ENCODE measurements around the gene GAB2. TPM values are rescaled to one million over a fixed set of nuclear protein-coding genes. Genes with fewer than 3 reads are reported as not detected.

Gene GAB2
- total RNA-seq, 1 experiment from 2014 or later: 3.3 TPM

DNA sequence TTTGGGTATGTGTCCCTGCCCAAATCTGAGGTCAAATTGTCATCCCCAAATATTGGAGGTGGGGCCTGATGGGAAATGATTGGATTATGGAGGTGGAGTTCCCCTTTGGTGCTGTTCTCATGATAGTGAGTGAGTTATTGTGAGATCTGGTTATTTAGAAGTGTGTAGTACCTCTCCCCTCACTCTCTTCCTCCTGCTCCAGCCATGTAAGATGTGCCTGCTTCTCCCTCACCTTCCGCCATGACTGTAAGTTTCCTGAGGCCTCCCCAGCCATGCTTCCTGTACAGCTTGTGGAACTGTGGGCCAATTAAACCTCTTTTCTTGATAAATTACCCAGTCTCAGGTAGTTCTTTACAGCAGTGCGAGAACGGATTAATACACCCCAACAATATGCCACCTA is 9.0 kb downstream of the GAB2 start:
- Histone ChIP-seq H3K4me2 (ENCODE audit: insufficient read depth, insufficient read length, low read length) (no peak overlapping the region), H3K27ac (ENCODE audit: insufficient read length, low read depth, low read length) (no peak overlapping the region), H3K27me3 (ENCODE audit: insufficient read depth, low read length) (no peaks in the 10 kb centered on the region), H2BK15ac (ENCODE audit: low read depth, low read length) (no peak overlapping the region), H3K56ac (ENCODE audit: insufficient read length, low read depth, low read length) (no peak overlapping the region), H3K14ac (ENCODE audit: insufficient read depth, low read length) (no peak overlapping the region), H3T11ph (ENCODE audit: low read length) (no peak overlapping the region), H3K9me3 (ENCODE audit: control insufficient read depth, low read depth, low read length) (no peaks in the 10 kb centered on the region), H3K79me1 (ENCODE audit: insufficient read depth, low read depth, low read length, poor library complexity, severe bottlenecking) (no peaks in the 10 kb centered on the region), H2BK5ac (ENCODE audit: insufficient read length, low read length) (no peak overlapping the region), H3K23me2 (ENCODE audit: insufficient read length, low read depth, low read length, poor library complexity, severe bottlenecking) (no peaks in the 10 kb centered on the region), H3K23ac (ENCODE audit: insufficient read length, low read depth, low read length) (no peak overlapping the region), H4K91ac (ENCODE audit: insufficient read length, low read depth, low read length) (no peak overlapping the region), H4K8ac (replicated peaks; ENCODE audit: insufficient read length, low read depth, low read length) (no peak overlapping the region), H2BK12ac (ENCODE audit: insufficient read length, low read depth, low read length) (no peak overlapping the region), H2BK120ac (ENCODE audit: low read depth, low read length, poor library complexity, severe bottlenecking) (no peak overlapping the region), H2AK5ac (ENCODE audit: insufficient read length, low read length) (no peak overlapping the region), H2BK20ac (ENCODE audit: low read depth, low read length, poor library complexity, severe bottlenecking) (no peak overlapping the region), H4K20me1 (ENCODE audit: control insufficient read depth, insufficient read depth, insufficient read length) (no peaks in the 10 kb centered on the region), H4K5ac (ENCODE audit: insufficient read length, low read depth, low read length) (no peak overlapping the region), H3K4me1 (ENCODE audit: insufficient read depth, low read length) (no peaks in the 10 kb centered on the region), H3K9ac (ENCODE audit: extremely low read depth, insufficient read length, low read length) (no peak overlapping the region), H2AFZ (ENCODE audit: low read length) (no peak overlapping the region), H3K18ac (ENCODE audit: insufficient read length, low read depth, low read length) (no peak overlapping the region), H3K4ac (ENCODE audit: low read depth, low read length) (no peak overlapping the region), H3K79me2 (ENCODE audit: insufficient read depth, low read length) (no peaks in the 10 kb centered on the region)
- no peak overlapping the region for H3K4me3 Mint-ChIP-seq
- WGBS (ENCODE audit: extremely low coverage, insufficient read length, low lambda C conversion rate): no CpG with 5 or more reads among the region's 3 CpGs
- TF ChIP-seq, protein P1, sequence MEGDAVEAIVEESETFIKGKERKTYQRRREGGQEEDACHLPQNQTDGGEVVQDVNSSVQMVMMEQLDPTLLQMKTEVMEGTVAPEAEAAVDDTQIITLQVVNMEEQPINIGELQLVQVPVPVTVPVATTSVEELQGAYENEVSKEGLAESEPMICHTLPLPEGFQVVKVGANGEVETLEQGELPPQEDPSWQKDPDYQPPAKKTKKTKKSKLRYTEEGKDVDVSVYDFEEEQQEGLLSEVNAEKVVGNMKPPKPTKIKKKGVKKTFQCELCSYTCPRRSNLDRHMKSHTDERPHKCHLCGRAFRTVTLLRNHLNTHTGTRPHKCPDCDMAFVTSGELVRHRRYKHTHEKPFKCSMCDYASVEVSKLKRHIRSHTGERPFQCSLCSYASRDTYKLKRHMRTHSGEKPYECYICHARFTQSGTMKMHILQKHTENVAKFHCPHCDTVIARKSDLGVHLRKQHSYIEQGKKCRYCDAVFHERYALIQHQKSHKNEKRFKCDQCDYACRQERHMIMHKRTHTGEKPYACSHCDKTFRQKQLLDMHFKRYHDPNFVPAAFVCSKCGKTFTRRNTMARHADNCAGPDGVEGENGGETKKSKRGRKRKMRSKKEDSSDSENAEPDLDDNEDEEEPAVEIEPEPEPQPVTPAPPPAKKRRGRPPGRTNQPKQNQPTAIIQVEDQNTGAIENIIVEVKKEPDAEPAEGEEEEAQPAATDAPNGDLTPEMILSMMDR (conservative IDR thresholded peaks at IDR 0.05): no peak
- peaks cover 5 to 6% of the 10 kb centered on the region in 2 experiments; a peak in 4 of 5 replicates for H3K9me3 Mint-ChIP-seq
- H3K36me3 Mint-ChIP-seq (ENCODE audit: insufficient read depth in 1 of 3, low read depth in 3 of 3): peaks cover 4 to 9% (median 7%) of the 10 kb centered on the region in 3 experiments; a peak in 6 of 7 replicates
- no peak overlapping the region for H3K27ac Mint-ChIP-seq
- DNase-seq: no peak
- H3K27me3 Mint-ChIP-seq (ENCODE audit: low read depth): peaks cover 7% of the 10 kb centered on the region
- peaks cover 4 to 6% of the 10 kb centered on the region in 2 experiments; a peak in 3 of 4 replicates for H3K4me1 Mint-ChIP-seq

All from H9 (cell line).